Measurements from ENCODE around the gene HABP4.

GRCh38 chr9:96496368-96497116 is 46.6 kb downstream of the HABP4 start:
- TF ChIP-seq ELF4 (IDR thresholded peaks at IDR 0.05) (no peak), ARNT (IDR thresholded peaks at IDR 0.05) (no peak), SP1 (IDR thresholded peaks at IDR 0.05) (no peak), L3MBTL2 (conservative IDR thresholded peaks at IDR 0.05) (no peak), FOXM1 (IDR thresholded peaks at IDR 0.05; ENCODE audit: borderline replicate concordance) (no peak), TARDBP (IDR thresholded peaks at IDR 0.05) (no peak), NFRKB (IDR thresholded peaks at IDR 0.05) (no peak), ZNF384 (IDR thresholded peaks at IDR 0.05) (no peak), LEF1 (IDR thresholded peaks at IDR 0.05; ENCODE audit: borderline replicate concordance) (no peak)

All from HEK293T (cell line).